HCT116 (cell line): Measurements from ENCODE around the gene PCDHGB2. TPM values are rescaled to one million over a fixed set of nuclear protein-coding genes. Genes with fewer than 3 reads are reported as not detected.

Source experiments
- ATAC-seq: fragments of 200-7000 bp; cut with Tn5 transposase; 2 replicates; pipeline ENCODE4 v1.9.1; 2020; ENCODE audit warnings: mild to moderate bottlenecking, moderate library complexity
- BruUV-seq: library from RNA; stranded (reverse); fragments of 400-500 nt; replicated peaks from 2 replicates; lab custom pipeline; 2021; lab: Mats Ljungman, UMichigan
- CTCF ChIA-PET: fragments of 300-600 bp; sonication (Branson Sonifier 250); formaldehyde crosslinking; loops from one replicate; lab custom pipeline; 2021; ENCODE audit warnings: antibody characterized with exemption; lab: Charles Lee
- POLR2A ChIA-PET: fragments of 300-600, 350-600 bp; sonication (Branson Sonifier 250); formaldehyde crosslinking; loops from one replicate; lab custom pipeline; 2021; ENCODE audit warnings: antibody characterized with exemption; lab: Charles Lee
- RAD21 ChIA-PET, 2 experiments: fragments of 300-600 bp; sonication (Branson Sonifier 250); formaldehyde crosslinking; loops; one replicate each; lab custom pipeline; 2023; ENCODE audit warnings: low total read pairs in 2 of 2; ENCODE audit not compliant: uncharacterized antibody in 2 of 2, unreplicated experiment in 2 of 2, low non-redundant PET in 1 of 2; lab: Charles Lee
- DNase-seq: peaks from one replicate; pipeline ENCODE4 v3.0.0-alpha.2; 2010; ENCODE audit warnings: low read depth, low spot score
- H2AFZ ChIP-seq: fragments of 200-600 bp; shearing (Covaris generic), sonication (generic); 2 replicates; pipeline ENCODE4 v1.6.1; 2017; ENCODE audit warnings: low read depth, mixed run types, mixed read lengths, antibody characterized with exemption, low read length; ENCODE audit not compliant: poor library complexity, severe bottlenecking
- H3K27ac ChIP-seq: 2 replicates; pipeline ENCODE4 v1.5.1; 2012; ENCODE audit warnings: low read depth, low read length
- H3K27me3 ChIP-seq: fragments of 200-600 bp; sonication (generic); 2 replicates; pipeline ENCODE4 v1.6.1; 2016; ENCODE audit warnings: mixed run types, low read length, mixed read lengths; ENCODE audit not compliant: insufficient read depth
- H3K36me3 ChIP-seq, 2 experiments: fragments of 200-500 bp in 1 of 2; fragments of 200-600 bp in 1 of 2; sonication (Bioruptor generic) in 1 of 2; sonication (generic) in 1 of 2; 2 replicates each; pipeline versions ENCODE4 v1.5.1 to v1.6.1; 2014 to 2016; ENCODE audit warnings: low read length in 2 of 2, inconsistent platforms in 1 of 2, mixed read lengths in 1 of 2, mixed run types in 1 of 2; ENCODE audit not compliant: insufficient read depth in 2 of 2, control insufficient read depth in 1 of 2
- H3K4me1 ChIP-seq, 2 experiments: fragments of 200-600 bp in 1 of 2; sonication (generic) in 1 of 2; 2 replicates each; pipeline versions ENCODE4 v1.5.1 to v1.6.1; 2012 to 2017; ENCODE audit warnings: low read length in 2 of 2, inconsistent platforms in 1 of 2, mild to moderate bottlenecking in 1 of 2, mixed read lengths in 1 of 2, mixed run types in 1 of 2, moderate library complexity in 1 of 2; ENCODE audit not compliant: insufficient read depth in 2 of 2, control insufficient read depth in 1 of 2
- H3K4me2 ChIP-seq: fragments of 200-600 bp; sonication (generic); 2 replicates; pipeline ENCODE4 v1.6.1; 2017; ENCODE audit warnings: mixed run types, low read length, mixed read lengths
- H3K4me3 ChIP-seq, 2 experiments: fragments of 200-600 bp in 1 of 2; sonication (generic) in 1 of 2; replicated peaks in 1 of 2; 2 replicates each; pipeline ENCODE4 v1.5.1; 2011 to 2016; ENCODE audit warnings: low read length in 2 of 2, control low read depth in 1 of 2, low read depth in 1 of 2, mild to moderate bottlenecking in 1 of 2, mixed read lengths in 1 of 2, mixed run types in 1 of 2
- H3K79me2 ChIP-seq: fragments of 200-600 bp; sonication (generic); 2 replicates; pipeline ENCODE4 v1.6.1; 2017; ENCODE audit warnings: mild to moderate bottlenecking, mixed run types, low read length, moderate library complexity, mixed read lengths; ENCODE audit not compliant: insufficient read depth
- H3K9ac ChIP-seq: fragments of 200-600 bp; sonication (generic); 2 replicates; pipeline ENCODE4 v1.6.1; 2016; ENCODE audit warnings: low read length, mixed read lengths
- H3K9me2 ChIP-seq: fragments of 200-600 bp; sonication (generic), shearing (Covaris generic); 2 replicates; pipeline ENCODE4 v1.6.1; 2017; ENCODE audit warnings: mixed run types, mild to moderate bottlenecking, moderate library complexity; ENCODE audit not compliant: insufficient read depth
- H3K9me3 ChIP-seq, 2 experiments: fragments of 200-500 bp in 1 of 2; fragments of 200-600 bp in 1 of 2; sonication (Bioruptor generic) in 1 of 2; sonication (generic) in 1 of 2; 2 replicates each; pipeline ENCODE4 v1.6.1; 2014 to 2017; ENCODE audit warnings: low read length in 2 of 2, mixed read lengths in 2 of 2, inconsistent platforms in 1 of 2, low read depth in 1 of 2, mild to moderate bottlenecking in 1 of 2, mixed run types in 1 of 2, moderate library complexity in 1 of 2; ENCODE audit not compliant: control insufficient read depth in 1 of 2, insufficient read depth in 1 of 2
- H4K20me1 ChIP-seq: fragments of 200-600 bp; sonication (generic), shearing (Covaris generic); 2 replicates; pipeline ENCODE4 v1.6.1; 2017; ENCODE audit warnings: mixed run types, mild to moderate bottlenecking, moderate library complexity; ENCODE audit not compliant: insufficient read depth
- ATF3 ChIP-seq: IDR thresholded peaks from 2 replicates; pipeline ENCODE4 v1.6.1; 2012
- CBX3 ChIP-seq: IDR thresholded peaks from 2 replicates; pipeline ENCODE4 v1.6.1; 2012; ENCODE audit warnings: low read depth
- CEBPB ChIP-seq: IDR thresholded peaks from 2 replicates; pipeline ENCODE4 v1.6.1; 2012; ENCODE audit warnings: low read depth
- EGR1 ChIP-seq: IDR thresholded peaks from 2 replicates; pipeline ENCODE4 v1.6.1; 2012; ENCODE audit warnings: low read depth
- ELF1 ChIP-seq: IDR thresholded peaks from 2 replicates; pipeline ENCODE4 v1.6.1; 2012; ENCODE audit warnings: low read depth, borderline replicate concordance
- EZH2 ChIP-seq: fragments of 200-600 bp; sonication (generic); IDR thresholded peaks from 2 replicates; pipeline ENCODE4 v1.6.1; 2017; ENCODE audit warnings: antibody characterized with exemption, mixed run types
- EZH2phosphoT487 ChIP-seq: fragments of 200-600 bp; IDR thresholded peaks from 2 replicates; pipeline ENCODE4 v1.6.1; 2018; ENCODE audit warnings: antibody characterized with exemption, borderline replicate concordance
- FOSL1 ChIP-seq: IDR thresholded peaks from 2 replicates; pipeline ENCODE4 v1.6.1; 2012; ENCODE audit warnings: low read depth
- POLR2A ChIP-seq: IDR thresholded peaks from 2 replicates; pipeline ENCODE4 v1.7.0; 2011; ENCODE audit warnings: borderline replicate concordance; ENCODE audit not compliant: insufficient read depth, insufficient read length; ENCODE audit errors: extremely low read depth
- POLR2AphosphoS5 ChIP-seq: IDR thresholded peaks from 2 replicates; pipeline ENCODE4 v1.6.1; 2011; ENCODE audit warnings: mild to moderate bottlenecking, low read depth, low read length, moderate library complexity
- RAD21 ChIP-seq: IDR thresholded peaks from 2 replicates; pipeline ENCODE4 v1.6.1; 2012; ENCODE audit warnings: low read depth, mild to moderate bottlenecking
- REST ChIP-seq: IDR thresholded peaks from 2 replicates; pipeline ENCODE4 v1.6.1; 2012; ENCODE audit warnings: low read depth
- SIN3A ChIP-seq: IDR thresholded peaks from 2 replicates; pipeline ENCODE4 v1.6.1; 2012; ENCODE audit warnings: low read depth
- SP1 ChIP-seq: IDR thresholded peaks from 2 replicates; pipeline ENCODE4 v1.6.1; 2012; ENCODE audit warnings: low read depth
- SRF ChIP-seq: IDR thresholded peaks from 2 replicates; pipeline ENCODE4 v1.6.1; 2012; ENCODE audit warnings: low read depth
- ZBTB33 ChIP-seq: IDR thresholded peaks from 2 replicates; pipeline ENCODE4 v1.6.1; 2011; ENCODE audit warnings: mild to moderate bottlenecking, low read length, moderate library complexity; ENCODE audit not compliant: insufficient replicate concordance; ENCODE audit errors: extremely low read depth
- ZFX ChIP-seq: fragments of 450-650 bp; IDR thresholded peaks from 2 replicates; pipeline ENCODE4 v1.6.1; 2017
- ZNF274 ChIP-seq: fragments of 200-500 bp; sonication (Bioruptor generic); IDR thresholded peaks from 2 replicates; pipeline ENCODE4 v1.6.1; 2014; ENCODE audit warnings: mild to moderate bottlenecking, low read depth, low read length, inconsistent platforms
- intact Hi-C: fragments of 100-400 bp; cut with micrococcal nuclease; formaldehyde crosslinking; loops from 2 replicates; pipeline ENCODE4 v1.10.0; 2022
- total RNA-seq: library from RNA; stranded (reverse); gene quantifications from one replicate; pipeline ENCODE4 v1.2.1, GENCODE V29; 2021; ENCODE audit not compliant: unreplicated experiment
- TF ChIP-seq, protein P1 (sequence below), 3 experiments: fragments of 200-600 bp in 1 of 3; sonication (generic) in 1 of 3; IDR thresholded peaks in 2 of 3; conservative IDR thresholded peaks in 1 of 3; 2 replicates each; pipeline ENCODE4 v1.5.1; 2012 to 2017; ENCODE audit warnings: low read depth in 2 of 3, low read length in 2 of 3, antibody characterized with exemption in 1 of 3, borderline replicate concordance in 1 of 3, control low read depth in 1 of 3, mild to moderate bottlenecking in 1 of 3, mixed read lengths in 1 of 3, mixed run types in 1 of 3, moderate library complexity in 1 of 3; ENCODE audit not compliant: insufficient read depth in 1 of 3
- TF ChIP-seq, protein P2 (sequence below): IDR thresholded peaks from 2 replicates; pipeline ENCODE4 v1.6.1; 2012

PCDHGB2 gene
- total RNA-seq, 1 experiment from 2014 or later: 0.34 TPM

DNA sequence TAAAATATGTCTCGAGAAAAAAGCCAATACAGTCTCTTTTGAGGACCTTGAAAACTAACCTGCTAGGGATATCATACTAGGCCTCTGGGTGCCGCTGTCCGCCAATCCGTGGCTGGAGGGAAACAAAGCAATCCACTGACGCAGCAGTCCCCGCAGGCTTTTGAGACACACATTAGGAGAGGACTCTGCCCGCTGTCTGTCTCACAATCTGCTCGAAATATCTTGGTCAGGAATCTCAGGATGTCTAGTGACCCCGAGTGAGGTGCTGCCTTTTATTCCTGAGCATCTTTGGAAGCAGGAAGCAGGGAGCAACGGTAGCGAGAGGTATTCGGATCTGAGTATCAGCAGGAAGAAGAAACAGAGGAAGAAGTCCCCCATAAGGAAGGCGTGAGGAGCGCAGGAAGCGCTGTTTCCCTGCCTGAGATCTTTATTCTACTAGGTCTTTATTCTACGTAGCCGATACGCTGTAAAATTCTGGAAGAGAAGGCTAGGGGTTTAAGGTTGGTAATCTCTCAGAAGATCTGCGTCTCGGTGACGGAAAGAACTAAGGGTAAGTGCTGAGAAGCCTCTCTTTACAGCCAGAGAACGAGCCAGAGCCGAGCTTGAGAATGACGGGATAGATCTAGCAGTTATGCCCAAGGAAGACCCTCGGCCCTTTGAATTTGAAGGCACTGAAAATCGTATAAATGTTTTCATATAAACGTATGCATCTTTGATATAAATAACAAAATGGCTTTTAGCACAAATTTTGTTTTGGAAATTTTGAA lies 33.5 kb upstream of the PCDHGB2 start:
- Histone ChIP-seq H3K27ac (no peak overlapping the region), H3K4me3 (no peak overlapping the region), H3K27me3 (no peaks in the 10 kb centered on the region), H3K9me3 (peaks cover 0 to 4% of the 10 kb centered on the region in 2 experiments; a peak in 2 of 4 replicates), H3K9ac (no peak overlapping the region), H3K9me2 (no peaks in the 10 kb centered on the region), H3K36me3 (no peaks in the 10 kb centered on the region)
- ChIA-PET RAD21 (no interaction called here), CTCF (no interaction called here), POLR2A (no interaction called here)
- no TSS peak for BruUV-seq
- DNase-seq (no peak), ATAC-seq (no peak)
- TF ChIP-seq ELF1: no peak
- TF ChIP-seq SIN3A: no peak
- TF ChIP-seq RAD21: no peak
- TF ChIP-seq, protein P1, sequence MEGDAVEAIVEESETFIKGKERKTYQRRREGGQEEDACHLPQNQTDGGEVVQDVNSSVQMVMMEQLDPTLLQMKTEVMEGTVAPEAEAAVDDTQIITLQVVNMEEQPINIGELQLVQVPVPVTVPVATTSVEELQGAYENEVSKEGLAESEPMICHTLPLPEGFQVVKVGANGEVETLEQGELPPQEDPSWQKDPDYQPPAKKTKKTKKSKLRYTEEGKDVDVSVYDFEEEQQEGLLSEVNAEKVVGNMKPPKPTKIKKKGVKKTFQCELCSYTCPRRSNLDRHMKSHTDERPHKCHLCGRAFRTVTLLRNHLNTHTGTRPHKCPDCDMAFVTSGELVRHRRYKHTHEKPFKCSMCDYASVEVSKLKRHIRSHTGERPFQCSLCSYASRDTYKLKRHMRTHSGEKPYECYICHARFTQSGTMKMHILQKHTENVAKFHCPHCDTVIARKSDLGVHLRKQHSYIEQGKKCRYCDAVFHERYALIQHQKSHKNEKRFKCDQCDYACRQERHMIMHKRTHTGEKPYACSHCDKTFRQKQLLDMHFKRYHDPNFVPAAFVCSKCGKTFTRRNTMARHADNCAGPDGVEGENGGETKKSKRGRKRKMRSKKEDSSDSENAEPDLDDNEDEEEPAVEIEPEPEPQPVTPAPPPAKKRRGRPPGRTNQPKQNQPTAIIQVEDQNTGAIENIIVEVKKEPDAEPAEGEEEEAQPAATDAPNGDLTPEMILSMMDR (IDR thresholded peaks at IDR 0.05 in 2 of 3, conservative IDR thresholded peaks at IDR 0.05 in 1 of 3; ENCODE audit: borderline replicate concordance in 1 of 3, insufficient read depth in 1 of 3, low read depth in 2 of 3, low read length in 2 of 3): no peak
- TF ChIP-seq ZNF274: no peak
- TF ChIP-seq ZBTB33: no peak
- TF ChIP-seq, protein P2, sequence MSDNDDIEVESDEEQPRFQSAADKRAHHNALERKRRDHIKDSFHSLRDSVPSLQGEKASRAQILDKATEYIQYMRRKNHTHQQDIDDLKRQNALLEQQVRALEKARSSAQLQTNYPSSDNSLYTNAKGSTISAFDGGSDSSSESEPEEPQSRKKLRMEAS: no peak
- TF ChIP-seq FOSL1: no peak
- no peak for TF ChIP-seq REST
- no peak for TF ChIP-seq EGR1
- TF ChIP-seq CBX3: no peak
- no peak for TF ChIP-seq ATF3
- no peak for TF ChIP-seq EZH2
- no peak for TF ChIP-seq POLR2AphosphoS5
- TF ChIP-seq POLR2A: no peak
- TF ChIP-seq SRF: no peak
- TF ChIP-seq EZH2phosphoT487: no peak
- no peak for TF ChIP-seq SP1
- no peak for TF ChIP-seq ZFX
- TF ChIP-seq CEBPB: no peak
- TF ChIP-seq, all 23 proteins: peak for 0
- Histone ChIP-seq H2AFZ (no peak overlapping the region), H3K79me2 (no peaks in the 10 kb centered on the region), H3K4me2 (no peak overlapping the region), H3K4me1 (peaks cover 0 to 2% of the 10 kb centered on the region in 2 experiments; a peak in 1 of 4 replicates), H4K20me1 (no peaks in the 10 kb centered on the region)
- intact Hi-C loops: no loop called here
